T-cell (primary cell): ENCODE data around the gene CASK. TPM values are rescaled to one million over a fixed set of nuclear protein-coding genes. Genes with fewer than 3 reads are reported as not detected.

Experiments used
- ATAC-seq, 4 experiments: fragments of 200-7000 bp in 3 of 4; fragments of 150-1000 bp in 1 of 4; cut with Tn5 transposase; replicated peaks in 1 of 4; 1 replicate in 3 of 4; 2 replicates in 1 of 4; pipeline ENCODE4 v1.10.0; 2021; ENCODE audit warnings: moderate library complexity in 3 of 4, mild to moderate bottlenecking in 2 of 4, moderate number of reproducible peaks in 1 of 4
- CTCF ChIA-PET, 2 donors: fragments of 300-600 bp; sonication (Branson Sonifier 250); formaldehyde crosslinking; loops; one replicate each; lab custom pipeline; 2022; ENCODE audit warnings: antibody characterized with exemption in 2 of 2; lab: Charles Lee
- POLR2A ChIA-PET, 2 donors: fragments of 300-600 bp; sonication (Branson Sonifier 250); formaldehyde crosslinking; loops; one replicate each; lab custom pipeline; 2022; ENCODE audit warnings: antibody characterized with exemption in 2 of 2; lab: Charles Lee
- DNase-seq, 35 experiments: peaks; one replicate each; pipeline versions ENCODE4 v3.0.0 to v3.0.0-alpha.2; 2013 to 2023
- H3K27ac ChIP-seq: one replicate; pipeline ENCODE4 v1.5.1; 2013; ENCODE audit warnings: low read length
- H3K27me3 ChIP-seq, 2 experiments: replicated peaks in 1 of 2; 1 replicate in 1 of 2; 2 replicates in 1 of 2; pipeline versions ENCODE4 v1.6.1 to v1.7.0; 2013; ENCODE audit warnings: low read length in 1 of 2, mixed read lengths in 1 of 2; ENCODE audit not compliant: control insufficient read depth in 2 of 2, insufficient read depth in 2 of 2; ENCODE audit errors: extremely low read depth in 1 of 2
- H3K36me3 ChIP-seq, 2 donors: 1 replicate in 1 of 2; 2 replicates in 1 of 2; pipeline versions ENCODE4 v1.6.1 to v1.7.0; 2013; ENCODE audit warnings: low read length in 1 of 2; ENCODE audit not compliant: control insufficient read depth in 2 of 2, insufficient read depth in 1 of 2; ENCODE audit errors: extremely low read depth in 1 of 2
- H3K4me1 ChIP-seq, 2 experiments: 1 replicate in 1 of 2; 2 replicates in 1 of 2; pipeline versions ENCODE4 v1.6.1 to v1.7.0; 2013; ENCODE audit warnings: low read length in 2 of 2, mixed read lengths in 1 of 2; ENCODE audit not compliant: insufficient read depth in 2 of 2, control insufficient read depth in 1 of 2; ENCODE audit errors: extremely low read depth in 1 of 2
- H3K4me3 ChIP-seq, 2 donors: 1 replicate in 1 of 2; 2 replicates in 1 of 2; pipeline versions ENCODE4 v1.5.1 to v1.7.0; 2013; ENCODE audit warnings: mild to moderate bottlenecking in 2 of 2, low read length in 1 of 2, moderate library complexity in 1 of 2; ENCODE audit not compliant: control insufficient read depth in 1 of 2; ENCODE audit errors: extremely low read depth in 1 of 2
- H3K9me3 ChIP-seq: 2 replicates; pipeline ENCODE4 v1.7.0; 2013
- H3K27ac Mint-ChIP-seq, 2 donors: one replicate each; pipeline ENCODE4 v1.8.0; 2020 to 2021; ENCODE audit warnings: mild to moderate bottlenecking in 2 of 2, mixed read lengths in 2 of 2
- H3K27me3 Mint-ChIP-seq, 2 donors: one replicate each; pipeline ENCODE4 v1.8.0; 2021 to 2022; ENCODE audit warnings: mixed read lengths in 2 of 2
- H3K36me3 Mint-ChIP-seq: one replicate; pipeline ENCODE4 v1.8.0; 2021; ENCODE audit warnings: mixed read lengths
- H3K4me1 Mint-ChIP-seq, 3 donors: one replicate each; pipeline ENCODE4 v1.8.0; 2020 to 2022; ENCODE audit warnings: mixed read lengths in 3 of 3, mild to moderate bottlenecking in 1 of 3
- H3K4me3 Mint-ChIP-seq, 3 donors: one replicate each; pipeline ENCODE4 v1.8.0; 2020 to 2022; ENCODE audit warnings: mild to moderate bottlenecking in 3 of 3, mixed read lengths in 3 of 3, moderate library complexity in 3 of 3
- H3K9me3 Mint-ChIP-seq, 3 donors: one replicate each; pipeline ENCODE4 v1.8.0; 2020 to 2022; ENCODE audit warnings: mixed read lengths in 3 of 3
- WGBS: methylation state at CpG from one replicate; pipeline ENCODE4 v1.1.5; 2013; ENCODE audit warnings: missing lambda C conversion rate; ENCODE audit not compliant: insufficient coverage; 5-methylcytosine and 5-hydroxymethylcytosine counted together
- total RNA-seq, 35 experiments: library from RNA in 6 of 35; stranded (reverse) in 6 of 35; fragments of 120-200 nt in 1 of 35; gene quantifications; one replicate each; pipeline versions ENCODE4 v1.2.1 to v1.2.4 and lab custom pipeline; 2013 to 2026

The CASK gene
- total RNA-seq, 5 donors from 2014 or later (not counting 1 experiment from before 2014, with no cell fraction given), result 52.6 to 81.6 (median 67.5) TPM

GRCh38 chrX:41621222-41621723, 302.1 kb downstream of the CASK start:
- POLR2A ChIA-PET, result interaction anchor here in 1 of 2 donors (0.7 kb wide), 1 partner anchor 310 kb away, joined by 3 read pairs; no protein-coding TSS in a partner anchor
- Mint-ChIP-seq H3K36me3 (peaks cover 26% of the 10 kb centered on the region), H3K4me3 (no peak overlapping the region), H3K27me3 (no peaks in the 10 kb centered on the region), H3K27ac (no peak overlapping the region), H3K4me1 (peaks cover 0 to 11% (median 0%) of the 10 kb centered on the region in 3 donors), H3K9me3 (no peaks in the 10 kb centered on the region)
- ATAC-seq (no peak), DNase-seq (peak in 1 of 35 experiments; percentile 1)
- CTCF ChIA-PET, result no interaction called here
- Histone ChIP-seq H3K36me3 (peaks cover 0 to 12% of the 10 kb centered on the region in 2 donors), H3K9me3 (no peaks in the 10 kb centered on the region), H3K27me3 (no peaks in the 10 kb centered on the region), H3K27ac (no peak overlapping the region), H3K4me1 (peaks cover 0 to 3% of the 10 kb centered on the region in 2 experiments), H3K4me3 (no peak overlapping the region)
- no CpG with 5 or more reads among the region's 5 CpGs for WGBS

DNA sequence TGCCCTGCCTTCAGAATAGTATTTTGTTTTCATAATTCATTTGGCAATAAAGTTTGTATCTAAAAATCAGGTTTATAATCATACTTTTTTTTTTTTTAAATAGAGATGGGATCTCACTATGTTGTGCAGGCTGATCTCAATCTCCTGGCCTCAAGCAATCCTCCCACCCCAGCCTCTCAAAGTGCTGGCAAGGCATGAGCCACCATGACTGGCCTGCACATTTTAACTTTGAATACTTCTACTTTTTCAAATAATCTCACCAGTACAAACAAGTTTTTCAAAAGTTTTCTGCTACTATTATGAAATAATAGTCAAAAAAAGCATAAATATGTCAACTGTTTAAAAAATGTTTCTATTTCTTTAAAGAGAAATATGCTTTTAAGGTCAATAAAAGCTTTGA, 304.1 kb downstream of the CASK start:
- ChIA-PET CTCF (interaction anchor here in 1 of 2 donors (0.7 kb wide), 1 partner anchor 226 kb away, joined by 5 read pairs; no protein-coding TSS in a partner anchor), POLR2A (no interaction called here)
- Histone ChIP-seq H3K4me1 (peaks cover 0 to 3% of the 10 kb centered on the region in 2 experiments), H3K4me3 (no peak overlapping the region), H3K9me3 (no peaks in the 10 kb centered on the region), H3K36me3 (peaks cover 0 to 4% of the 10 kb centered on the region in 2 donors), H3K27me3 (no peaks in the 10 kb centered on the region), H3K27ac (no peak overlapping the region)
- no peak for DNase-seq
- Mint-ChIP-seq H3K9me3 (no peaks in the 10 kb centered on the region), H3K4me1 (peaks cover 0 to 6% (median 0%) of the 10 kb centered on the region in 3 donors), H3K27me3 (no peaks in the 10 kb centered on the region), H3K4me3 (no peak overlapping the region), H3K36me3 (peaks cover 14% of the 10 kb centered on the region), H3K27ac (no peak overlapping the region)
- no peak for ATAC-seq

DNA sequence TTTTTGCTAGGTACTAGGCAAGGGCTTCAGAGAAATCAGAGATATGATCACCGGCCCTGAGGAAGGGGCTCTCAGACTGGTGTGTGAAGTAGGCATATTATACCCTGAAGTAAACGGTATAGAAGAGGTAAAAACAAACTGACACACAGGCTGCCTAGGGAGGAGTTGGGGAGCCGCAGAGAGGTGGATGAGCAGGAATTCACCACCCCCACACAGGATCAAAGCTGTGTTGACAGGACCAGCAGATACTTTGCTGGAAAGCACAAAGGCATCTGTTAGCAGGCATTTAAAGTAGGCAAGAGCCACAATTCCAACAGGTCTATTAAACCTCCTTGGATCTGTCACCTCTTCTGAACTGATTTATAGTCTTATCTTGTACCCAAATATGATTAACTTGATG, 306.4 kb downstream of the CASK start:
- H3K4me3 ChIP-seq, result no peak overlapping the region
- WGBS, result no CpG with 5 or more reads among the region's 3 CpGs
- ChIA-PET CTCF (no interaction called here), POLR2A (no interaction called here)
- no peaks in the 10 kb centered on the region for H3K9me3 ChIP-seq
- Mint-ChIP-seq H3K4me1 (peaks cover 0 to 5% (median 0%) of the 10 kb centered on the region in 3 donors), H3K27me3 (no peaks in the 10 kb centered on the region), H3K27ac (peak overlapping the region in 1 of 2 donors; percentile 55), H3K4me3 (no peak overlapping the region), H3K36me3 (peaks cover 8% of the 10 kb centered on the region), H3K9me3 (no peaks in the 10 kb centered on the region)
- no peaks in the 10 kb centered on the region for H3K27me3 ChIP-seq
- DNase-seq (no peak), ATAC-seq (no peak)
- H3K27ac ChIP-seq, result no peak overlapping the region
- peaks cover 0 to 3% of the 10 kb centered on the region in 2 experiments for H3K4me1 ChIP-seq
- H3K36me3 ChIP-seq, result no peaks in the 10 kb centered on the region

DNA sequence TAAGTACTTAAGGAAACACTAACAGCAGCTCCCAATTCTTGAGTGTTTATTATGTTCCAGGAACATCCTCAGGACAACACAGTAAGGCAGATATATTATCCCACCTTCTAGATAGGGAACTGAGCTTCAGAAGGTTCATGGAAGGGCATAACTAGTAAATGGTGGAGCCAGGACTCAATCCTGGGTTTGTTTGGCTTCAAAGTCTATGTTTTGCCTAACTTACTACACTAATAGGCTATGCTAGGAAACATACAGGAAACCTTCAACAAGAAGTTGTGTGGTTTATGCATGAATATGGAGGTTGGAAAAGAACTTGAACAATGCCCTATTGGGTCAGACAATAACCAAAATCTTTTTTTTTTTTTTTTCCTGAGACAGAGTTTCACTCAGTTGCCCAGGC, 307.1 kb downstream of the CASK start:
- H3K36me3 Mint-ChIP-seq, result peaks cover 5% of the 10 kb centered on the region
- no peaks in the 10 kb centered on the region for H3K9me3 Mint-ChIP-seq
- POLR2A ChIA-PET, result no interaction called here

DNA sequence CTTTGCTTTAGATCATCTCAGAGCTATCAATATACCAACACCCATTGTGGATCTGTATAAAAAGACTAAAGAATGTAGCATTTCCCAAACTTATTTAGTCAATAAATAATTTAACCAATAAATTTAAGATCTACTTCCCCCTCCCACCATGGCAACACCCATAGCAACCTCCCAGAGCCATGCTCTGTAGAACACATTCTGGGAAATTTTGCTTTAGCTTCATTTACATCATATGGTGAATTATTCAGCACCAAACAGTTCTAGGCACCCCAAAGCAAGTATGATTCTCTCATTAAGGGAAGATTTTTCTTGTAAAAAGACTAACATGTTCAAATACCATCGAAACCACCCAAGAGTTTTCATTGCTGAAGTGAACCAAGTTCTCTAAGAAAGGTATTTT, 315.1 kb downstream of the CASK start:
- no CpG with 5 or more reads among the region's 1 CpG for WGBS
- Mint-ChIP-seq H3K27me3 (no peaks in the 10 kb centered on the region), H3K4me3 (no peak overlapping the region), H3K9me3 (no peaks in the 10 kb centered on the region), H3K4me1 (peaks cover 0 to 1% (median 0%) of the 10 kb centered on the region in 3 donors), H3K36me3 (peaks cover 28% of the 10 kb centered on the region), H3K27ac (no peak overlapping the region)
- Histone ChIP-seq H3K36me3 (peaks cover 0 to 4% of the 10 kb centered on the region in 2 donors), H3K4me1 (no peaks in the 10 kb centered on the region), H3K9me3 (no peaks in the 10 kb centered on the region), H3K4me3 (no peak overlapping the region), H3K27ac (no peak overlapping the region), H3K27me3 (no peaks in the 10 kb centered on the region)
- ATAC-seq (no peak), DNase-seq (no peak)
- POLR2A ChIA-PET, result no interaction called here
- CTCF ChIA-PET, result no interaction called here

More for the DNA sequence above, 307.1 kb downstream of the CASK start:
- H3K4me1 Mint-ChIP-seq, result peaks cover 0 to 3% (median 0%) of the 10 kb centered on the region in 3 donors
- H3K27me3 ChIP-seq, result no peaks in the 10 kb centered on the region
- no peaks in the 10 kb centered on the region for H3K27me3 Mint-ChIP-seq
- H3K27ac Mint-ChIP-seq, result no peak overlapping the region
- no peak overlapping the region for H3K4me3 Mint-ChIP-seq
- H3K4me3 ChIP-seq, result no peak overlapping the region
- no peaks in the 10 kb centered on the region for H3K9me3 ChIP-seq
- H3K27ac ChIP-seq, result no peak overlapping the region
- H3K4me1 ChIP-seq, result peaks cover 0 to 3% of the 10 kb centered on the region in 2 experiments
- no peak for DNase-seq
- CTCF ChIA-PET, result no interaction called here
- no peak for ATAC-seq
- no peaks in the 10 kb centered on the region for H3K36me3 ChIP-seq

- no peaks in the 10 kb centered on the region for H3K4me1 ChIP-seq
- ATAC-seq, result no peak
- Mint-ChIP-seq H3K4me1 (peaks cover 0 to 1% (median 0%) of the 10 kb centered on the region in 3 donors), H3K9me3 (no peaks in the 10 kb centered on the region), H3K4me3 (no peak overlapping the region), H3K27me3 (no peaks in the 10 kb centered on the region), H3K27ac (no peak overlapping the region), H3K36me3 (peaks cover 28% of the 10 kb centered on the region)
- no peak overlapping the region for H3K27ac ChIP-seq
- peaks cover 0 to 4% of the 10 kb centered on the region in 2 donors for H3K36me3 ChIP-seq
- CTCF ChIA-PET, result interaction anchor here in 1 of 2 donors (0.5 kb wide), 1 partner anchor 142 kb away, joined by 6 read pairs; no protein-coding TSS in a partner anchor
- no peaks in the 10 kb centered on the region for H3K27me3 ChIP-seq
- POLR2A ChIA-PET, result no interaction called here
- no peak for DNase-seq
- no CpG with 5 or more reads among the region's 2 CpGs for WGBS
- H3K4me3 ChIP-seq, result no peak overlapping the region
- no peaks in the 10 kb centered on the region for H3K9me3 ChIP-seq
Measured at GRCh38 chrX:41607264-41607832, 316.0 kb downstream of the CASK start.
